Hepatocyte (in vitro differentiated cells): Measurements from ENCODE around the gene TBK1.

Experiments
- CTCF ChIP-seq: fragments of 200-600 bp; sonication (generic); IDR thresholded peaks from 2 replicates; pipeline ENCODE4 v1.5.1; 2016; ENCODE audit warnings: antibody characterized with exemption, mild to moderate bottlenecking; ENCODE audit not compliant: poor library complexity
- EZH2 ChIP-seq: fragments of 200-600 bp; sonication (generic); IDR thresholded peaks from 2 replicates; pipeline ENCODE4 v1.6.1; 2016; ENCODE audit warnings: antibody characterized with exemption, mild to moderate bottlenecking, borderline replicate concordance

GRCh38 chr12:64530566-64530965 lies 78.6 kb downstream of the TBK1 start:
- TF ChIP-seq CTCF = no peak
- TF ChIP-seq EZH2 = no peak
